NOMO-1 treated with DMSO at 0.1 percent for 48 hours (cell line): ENCODE data around the gene SUSD1.

Experiments
- DNase-seq: peaks from one replicate; lab custom pipeline; 2025; ENCODE audit not compliant: unreplicated experiment; lab: John Stamatoyannopoulos, UW

SUSD1 gene

GRCh38 chr9:112072721-112073638, 102.1 kb downstream of the SUSD1 start:
- DNase-seq = no peak

- DNase-seq = peak; percentile 95
These were observed 105.6 kb downstream of the SUSD1 start for GRCh38 chr9:112069318-112070169.

GRCh38 chr9:112065806-112066606, 109.1 kb downstream of the SUSD1 start:
- no peak for DNase-seq

- DNase-seq = no peak
These were observed 110.2 kb downstream of the SUSD1 start for GRCh38 chr9:112064871-112065270.

GRCh38 chr9:112063586-112063985, 111.5 kb downstream of the SUSD1 start:
- no peak for DNase-seq

- no peak for DNase-seq
These were observed 111.9 kb downstream of the SUSD1 start for GRCh38 chr9:112063151-112063550.

- DNase-seq = peak; percentile 95
These were observed 113.9 kb downstream of the SUSD1 start for GRCh38 chr9:112061152-112061740.

GRCh38 chr9:112059966-112060320, 115.2 kb downstream of the SUSD1 start:
- DNase-seq = no peak

- DNase-seq = no peak
These were observed 115.7 kb downstream of the SUSD1 start for GRCh38 chr9:112059145-112059965.

- no peak for DNase-seq
These were observed 118.1 kb downstream of the SUSD1 start for GRCh38 chr9:112056996-112057395.

- DNase-seq = no peak
These were observed 120.2 kb downstream of the SUSD1 start for GRCh38 chr9:112054916-112055315.

GRCh38 chr9:112051812-112052211, 123.3 kb downstream of the SUSD1 start:
- DNase-seq = no peak

GRCh38 chr9:112050544-112051475, 124.3 kb downstream of the SUSD1 start:
- DNase-seq = no peak

GRCh38 chr9:112049811-112050516, 125.1 kb downstream of the SUSD1 start:
- no peak for DNase-seq

GRCh38 chr9:112048924-112049691, 126.0 kb downstream of the SUSD1 start:
- no peak for DNase-seq

GRCh38 chr9:112047538-112048066, 127.5 kb downstream of the SUSD1 start:
- no peak for DNase-seq

- no peak for DNase-seq
These were observed 128.9 kb downstream of the SUSD1 start for GRCh38 chr9:112046181-112046580.
